Right renal pelvis (tissue), 4 donors: ENCODE data around the gene SOX12. TPM values are rescaled to one million over a fixed set of nuclear protein-coding genes. Genes with fewer than 3 reads are reported as not detected.

ENCODE experiments used
- DNase-seq, 4 donors: peaks; one replicate each; pipeline ENCODE4 v3.0.0-alpha.2; 2013; ENCODE audit warnings: low read depth in 4 of 4, low spot score in 3 of 4, missing footprints in 1 of 4
- polyA plus RNA-seq, 4 donors: library from polyadenylated mRNA; unstranded; fragments of 120-200 nt; gene quantifications; one replicate each; pipeline ENCODE4 v1.2.1, GENCODE V29; 2013; ENCODE audit not compliant: insufficient read length in 4 of 4

SOX12 gene
- polyA plus RNA-seq, 4 donors = 30.7 to 37.2 (median 33.7) TPM

GRCh38 chr20:300345-300990 lies 24.9 kb upstream of the SOX12 start:
- DNase-seq = no peak

- DNase-seq = no peak
Measured at GRCh38 chr20:301886-302848, 23.2 kb upstream of the SOX12 start.

- no peak for DNase-seq
Measured at GRCh38 chr20:305745-306144, 19.6 kb upstream of the SOX12 start.

DNA sequence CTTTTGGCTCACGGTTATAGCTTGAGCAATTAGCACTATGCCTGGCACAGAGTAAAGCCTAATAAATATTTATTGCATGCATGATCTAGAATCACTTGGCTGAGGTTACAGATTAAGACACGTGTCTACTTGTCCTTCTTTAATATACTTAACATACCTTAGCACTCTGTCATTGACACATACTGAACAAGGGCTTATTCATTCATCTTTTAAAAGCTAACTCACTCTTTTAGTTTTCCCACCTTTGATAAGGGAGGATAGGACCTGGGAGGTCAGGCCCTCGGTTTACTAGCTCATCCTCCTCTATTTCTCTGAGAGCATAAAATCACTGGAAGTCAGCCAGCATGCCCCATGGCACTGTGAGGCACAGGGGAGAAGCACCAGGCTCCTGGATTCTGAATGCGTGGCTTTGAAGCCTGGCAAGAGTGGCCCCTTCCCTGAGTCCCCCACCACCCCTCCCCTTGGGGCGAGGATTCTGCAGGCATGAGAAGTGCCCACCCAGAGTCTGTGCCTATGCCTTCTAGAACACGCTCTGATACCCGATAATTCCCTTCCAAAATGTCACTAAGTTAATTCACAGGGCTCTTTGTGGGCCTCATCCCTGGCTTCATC lies 16.8 kb upstream of the SOX12 start:
- no peak for DNase-seq

DNA sequence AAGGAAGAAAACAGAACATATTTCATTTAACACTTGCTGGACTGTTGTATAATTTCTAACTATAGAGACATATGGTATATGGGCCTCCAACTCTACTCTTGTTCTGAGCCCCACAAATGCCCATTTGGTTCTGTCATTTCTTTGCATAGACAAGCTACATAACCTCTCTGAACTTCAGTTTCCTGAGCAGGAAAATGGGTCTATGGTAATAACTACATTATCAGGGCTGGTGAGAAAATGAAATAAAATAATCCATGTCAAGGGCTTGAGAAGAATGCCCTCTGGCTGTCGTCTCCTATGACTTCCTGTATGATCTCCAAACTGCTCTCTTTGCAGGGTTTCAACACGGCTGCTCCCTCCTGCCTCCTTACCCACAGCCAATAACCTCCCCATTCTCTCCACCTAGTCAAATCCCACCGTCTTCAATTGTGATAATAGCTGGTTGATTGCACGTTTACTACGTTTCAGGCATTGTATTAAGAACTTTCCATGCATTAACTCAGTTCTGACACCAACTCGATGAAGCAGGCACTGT lies 16.0 kb upstream of the SOX12 start:
- DNase-seq = no peak

DNA sequence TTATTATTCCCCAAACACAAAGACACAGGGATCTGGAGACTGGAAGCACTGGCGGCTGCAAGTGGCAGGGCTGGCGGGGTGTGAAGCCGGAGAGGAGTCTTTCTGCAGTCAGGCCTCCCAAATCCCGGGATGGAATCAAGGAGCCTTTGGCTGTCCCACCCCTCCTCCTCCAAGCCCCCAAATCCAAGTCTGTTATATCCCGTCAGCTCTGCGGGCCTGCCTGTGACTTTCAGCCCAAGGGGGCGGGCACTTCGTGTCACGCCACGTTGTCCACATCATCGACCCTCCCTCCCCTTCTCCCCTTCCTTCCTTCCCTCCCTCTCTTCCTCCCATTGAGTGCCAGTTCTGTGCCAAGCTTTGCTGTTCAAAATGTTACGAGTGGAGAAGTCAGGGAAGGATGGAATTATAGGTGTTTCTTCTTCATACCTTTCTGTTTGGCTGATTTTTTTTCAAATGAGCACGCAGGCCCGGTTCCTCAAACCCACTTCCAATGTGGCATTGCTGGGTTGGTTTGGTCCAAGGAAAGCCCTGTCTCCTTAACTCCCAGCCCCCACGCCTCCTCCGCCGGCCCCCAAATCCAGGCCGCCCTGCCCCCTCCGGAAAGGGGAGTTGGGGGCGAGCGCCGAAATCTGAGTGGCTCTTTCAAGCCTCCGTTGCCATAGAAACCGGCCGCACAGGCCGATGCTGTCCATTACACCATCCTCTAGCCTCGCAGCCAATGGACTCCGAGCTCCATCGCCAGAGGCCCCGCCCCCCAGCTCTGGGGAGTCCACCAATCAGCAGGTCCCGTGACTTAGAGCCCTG lies 15.3 kb upstream of the SOX12 start:
- peak in 3 of 4 donors; percentile 97 to 99 (median 97) for DNase-seq

- DNase-seq = no peak
Measured at GRCh38 chr20:310645-311044, 14.7 kb upstream of the SOX12 start.

DNA sequence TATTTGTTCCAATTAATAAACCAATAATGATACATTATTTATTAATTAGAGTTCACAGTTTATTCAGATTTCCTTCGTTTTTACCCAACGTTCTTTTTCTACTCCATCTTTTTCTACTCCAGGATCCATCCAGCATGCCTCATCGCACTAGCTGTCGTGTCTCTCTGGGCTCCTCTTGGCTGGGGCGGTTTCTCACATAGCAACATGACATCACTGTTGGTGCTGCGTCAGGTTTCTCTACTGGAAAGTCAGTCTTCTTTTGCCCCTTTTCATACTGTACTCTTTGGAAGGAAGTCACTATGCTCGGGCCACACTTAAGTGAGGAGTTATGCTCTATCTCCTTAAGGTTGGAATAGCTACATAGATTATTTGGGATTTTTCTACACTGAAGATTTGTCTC lies 13.7 kb upstream of the SOX12 start:
- DNase-seq = no peak

DNA sequence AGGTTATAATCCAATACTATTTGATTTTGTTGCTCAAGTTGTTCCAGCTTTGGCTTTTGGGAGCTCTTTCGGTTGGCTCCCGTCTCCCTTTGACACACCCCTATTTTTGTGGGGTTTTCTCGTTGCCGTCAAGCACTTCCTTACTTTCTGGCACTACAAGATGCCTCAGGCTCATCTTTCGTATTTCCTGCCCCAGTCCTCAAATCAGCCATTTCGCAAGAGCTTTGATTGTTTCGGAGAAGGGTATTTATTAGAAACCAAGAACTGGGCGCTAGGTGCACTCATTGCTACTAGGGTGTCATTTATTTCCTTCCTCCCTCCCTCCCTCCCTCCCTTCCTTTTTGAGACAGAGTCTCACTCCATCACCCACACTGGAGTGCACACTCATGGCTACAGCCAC lies 13.3 kb upstream of the SOX12 start:
- DNase-seq = no peak

DNA sequence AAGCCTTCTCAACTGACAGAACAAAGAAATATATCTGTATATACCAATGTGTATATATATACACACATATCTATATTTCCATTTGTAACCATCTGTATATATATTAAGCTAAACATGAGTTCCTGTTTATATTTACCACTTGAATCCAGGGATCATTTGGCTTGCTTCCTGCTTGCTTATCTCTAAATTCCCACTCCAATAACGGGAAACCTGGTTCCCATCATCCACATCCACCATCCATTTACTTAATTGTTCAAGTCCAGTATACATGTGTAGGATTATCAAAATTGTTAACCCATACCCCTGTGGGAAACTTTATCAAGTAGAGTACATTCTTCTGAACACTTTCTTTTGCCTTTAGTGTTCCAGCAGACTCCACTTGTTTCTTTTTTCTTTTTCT lies 12.5 kb upstream of the SOX12 start:
- no peak for DNase-seq

GRCh38 chr20:313402-313801 lies 11.9 kb upstream of the SOX12 start:
- DNase-seq = no peak

GRCh38 chr20:313948-314347 lies 11.4 kb upstream of the SOX12 start:
- no peak for DNase-seq

DNA sequence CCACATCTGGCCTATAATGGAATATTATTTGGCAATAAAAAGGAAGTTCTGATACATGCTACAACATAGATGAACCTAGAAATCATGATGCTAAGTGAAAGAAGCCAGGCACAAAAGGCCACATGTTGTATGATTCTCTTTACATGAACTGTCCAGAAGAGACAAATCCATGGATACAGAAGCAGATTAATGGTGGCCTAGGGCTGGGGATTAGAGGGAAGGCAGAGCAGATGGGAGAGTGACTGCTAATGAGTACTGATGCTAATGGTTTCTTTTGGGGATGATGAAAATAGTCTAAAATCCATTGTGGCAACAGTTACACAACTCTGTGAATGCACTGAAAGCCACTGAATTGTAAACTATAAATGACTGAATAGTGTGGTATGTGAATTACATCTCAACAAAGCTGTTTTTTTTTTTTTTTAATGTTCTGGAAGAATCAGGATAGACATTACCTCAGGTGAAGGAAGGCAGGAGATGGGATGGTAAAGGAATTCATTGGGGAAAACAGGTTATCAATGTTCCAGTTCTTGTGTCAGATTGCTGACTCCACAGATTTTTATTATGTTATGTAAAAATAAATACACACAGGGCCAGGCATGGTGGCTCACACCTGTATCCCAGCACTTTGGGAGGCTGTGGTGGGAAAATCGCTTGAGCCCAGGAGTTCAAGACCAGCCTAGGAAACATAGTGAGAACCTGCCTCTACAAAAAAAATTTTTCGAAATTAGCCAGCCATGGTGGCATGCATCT lies 8.9 kb upstream of the SOX12 start:
- DNase-seq = no peak

DNA sequence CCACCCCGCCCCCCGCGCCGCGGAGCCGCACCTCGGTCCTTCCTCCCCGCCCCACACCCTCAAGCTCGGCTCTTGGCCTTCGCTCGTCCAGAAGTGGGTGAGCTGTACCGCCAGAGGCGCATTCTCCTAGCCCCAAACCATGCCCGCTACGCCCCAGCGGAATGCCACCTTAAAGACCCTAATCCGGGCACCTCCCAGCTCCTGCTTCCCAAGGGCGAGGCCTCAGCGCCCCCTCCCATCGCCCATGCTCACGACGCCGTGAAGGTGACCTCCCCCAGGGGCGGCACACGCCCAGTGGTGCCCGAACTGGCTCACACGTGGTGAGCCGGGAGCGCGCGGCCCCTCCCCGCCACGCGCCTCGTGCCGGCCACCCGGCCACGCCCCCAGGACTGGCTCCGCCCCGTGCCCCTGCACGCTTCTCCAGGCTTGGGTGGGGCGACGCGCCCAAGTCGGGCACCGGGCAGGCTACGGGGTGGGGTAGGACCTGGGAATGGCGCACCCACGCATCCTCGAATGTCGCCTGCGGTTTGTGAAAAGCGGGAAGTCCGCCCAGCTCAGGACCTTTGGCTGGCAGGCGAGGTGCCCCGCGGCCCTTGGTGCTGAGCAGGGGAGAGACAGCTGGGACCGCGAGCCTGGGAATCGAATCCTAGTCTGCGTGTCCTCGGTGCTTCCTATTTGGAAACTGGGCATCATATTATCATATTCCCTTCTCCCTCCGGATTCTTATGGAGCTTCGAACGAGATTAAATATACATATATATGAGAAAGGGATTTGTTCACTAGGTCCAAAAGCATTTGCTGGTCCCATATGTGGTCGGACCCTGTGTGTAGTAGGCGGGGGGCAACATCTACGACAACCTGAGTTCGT lies 941 bp upstream of the SOX12 start:
- peak; percentile 74 to 81 (median 78) for DNase-seq

DNA sequence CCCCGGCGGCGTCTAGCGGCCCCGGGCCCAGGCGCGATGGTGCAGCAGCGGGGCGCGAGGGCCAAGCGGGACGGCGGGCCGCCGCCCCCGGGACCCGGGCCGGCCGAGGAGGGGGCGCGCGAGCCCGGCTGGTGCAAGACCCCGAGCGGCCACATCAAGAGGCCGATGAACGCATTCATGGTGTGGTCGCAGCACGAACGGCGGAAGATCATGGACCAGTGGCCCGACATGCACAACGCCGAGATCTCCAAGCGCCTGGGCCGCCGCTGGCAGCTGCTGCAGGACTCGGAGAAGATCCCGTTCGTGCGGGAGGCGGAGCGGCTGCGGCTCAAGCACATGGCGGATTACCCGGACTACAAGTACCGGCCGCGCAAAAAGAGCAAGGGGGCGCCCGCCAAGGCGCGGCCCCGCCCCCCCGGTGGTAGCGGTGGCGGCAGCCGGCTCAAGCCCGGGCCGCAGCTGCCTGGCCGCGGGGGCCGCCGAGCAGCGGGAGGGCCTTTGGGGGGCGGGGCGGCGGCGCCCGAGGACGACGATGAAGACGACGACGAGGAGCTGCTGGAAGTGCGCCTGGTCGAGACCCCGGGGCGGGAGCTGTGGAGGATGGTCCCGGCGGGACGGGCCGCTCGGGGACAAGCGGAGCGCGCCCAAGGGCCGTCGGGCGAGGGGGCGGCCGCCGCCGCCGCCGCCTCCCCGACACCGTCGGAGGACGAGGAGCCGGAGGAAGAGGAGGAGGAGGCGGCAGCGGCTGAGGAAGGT lies 715 bp downstream of the SOX12 start:
- DNase-seq = peak in 1 of 4 donors; percentile 60

- DNase-seq = peak in 1 of 4 donors; percentile 38
Measured at GRCh38 chr20:326645-327185, 1.4 kb downstream of the SOX12 start.

DNA sequence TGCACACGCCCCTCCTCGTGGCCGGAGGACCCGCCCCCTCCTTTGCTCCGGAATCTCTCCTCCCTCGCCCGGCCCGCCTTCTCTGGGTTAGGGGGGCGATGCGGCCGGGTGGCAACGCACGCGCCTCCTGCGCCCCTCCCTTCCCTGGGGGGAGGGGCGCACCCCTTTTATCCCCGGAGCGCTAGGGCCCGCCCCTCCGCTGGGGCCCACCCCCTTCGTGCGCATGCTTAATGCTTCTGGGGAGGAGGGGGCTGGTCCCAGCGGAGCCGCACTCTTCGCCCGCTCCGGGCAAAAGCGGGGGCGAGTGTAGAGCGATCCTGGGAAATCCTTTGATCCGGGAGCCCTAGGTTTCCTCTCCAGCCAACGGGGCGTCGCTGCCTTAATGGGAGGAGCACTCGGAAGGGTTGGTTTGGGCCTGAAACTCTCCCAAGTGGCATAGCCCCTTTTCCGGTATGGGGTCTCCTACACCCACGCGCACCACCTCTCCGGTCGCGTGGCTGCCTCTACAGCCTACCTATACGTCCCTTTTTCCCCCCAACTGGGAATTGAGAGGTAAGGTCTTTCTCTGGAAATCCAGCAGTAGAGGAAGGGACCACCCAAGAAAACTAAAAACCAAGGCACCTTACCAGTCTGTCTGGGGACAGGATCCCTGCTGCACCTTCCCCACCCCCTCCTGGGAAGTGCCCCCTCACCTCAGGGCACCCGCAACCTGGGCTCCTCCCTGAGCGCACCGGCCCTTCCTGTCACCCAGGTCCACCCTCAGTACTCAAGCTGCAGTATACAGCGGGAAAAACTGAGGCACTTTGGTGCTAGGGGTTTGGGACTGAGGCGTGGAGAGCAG lies 2.1 kb downstream of the SOX12 start:
- DNase-seq = peak; percentile 83 to 93 (median 90)
